ENCODE data around the gene WDCP. TPM values are rescaled to one million over a fixed set of nuclear protein-coding genes. Genes with fewer than 3 reads are reported as not detected.

Gene WDCP
- total and polyA plus RNA-seq, 9 donors, result 7.9 to 11.3 (median 9.9) TPM

- Histone ChIP-seq H3K9me3 (replicated peaks; ENCODE audit: control insufficient read depth, low read depth, low read length) (no peaks in the 10 kb centered on the region), H3K4me1 (ENCODE audit: control insufficient read depth, insufficient read depth, low read length) (peaks cover 8% of the 10 kb centered on the region), H3K4me3 (ENCODE audit: low read length) (no peak overlapping the region), H3K36me3 (ENCODE audit: control insufficient read depth, insufficient read depth, low read length) (peaks cover 42% of the 10 kb centered on the region), H3K27ac (ENCODE audit: low read length) (no peak overlapping the region), H3K27me3 (ENCODE audit: control insufficient read depth, insufficient read depth, low read length) (no peaks in the 10 kb centered on the region)
- WGBS (ENCODE audit: insufficient coverage), result 100% methylated on average over 1 of the region's 4 CpGs
- no peak for DNase-seq
These were observed 25.1 kb upstream of the WDCP start for GRCh38 chr2:24072259-24072658.

- Histone ChIP-seq H3K9me3 (replicated peaks; ENCODE audit: control insufficient read depth, low read depth, low read length) (no peaks in the 10 kb centered on the region), H3K4me1 (ENCODE audit: control insufficient read depth, insufficient read depth, low read length) (no peaks in the 10 kb centered on the region), H3K4me3 (ENCODE audit: low read length) (no peak overlapping the region), H3K27ac (ENCODE audit: low read length) (no peak overlapping the region), H3K36me3 (ENCODE audit: control insufficient read depth, insufficient read depth, low read length) (peaks cover 24% of the 10 kb centered on the region), H3K27me3 (ENCODE audit: control insufficient read depth, insufficient read depth, low read length) (no peaks in the 10 kb centered on the region)
- 57% methylated on average over 1 of the region's 2 CpGs for WGBS (ENCODE audit: insufficient coverage)
- no peak for DNase-seq
These were observed 18.1 kb upstream of the WDCP start for GRCh38 chr2:24065341-24065740.

- DNase-seq, result no peak
- Histone ChIP-seq H3K36me3 (ENCODE audit: control insufficient read depth, insufficient read depth, low read length) (no peaks in the 10 kb centered on the region), H3K4me3 (ENCODE audit: low read length) (no peak overlapping the region), H3K4me1 (ENCODE audit: control insufficient read depth, insufficient read depth, low read length) (no peaks in the 10 kb centered on the region), H3K9me3 (replicated peaks; ENCODE audit: control insufficient read depth, low read depth, low read length) (no peaks in the 10 kb centered on the region), H3K27me3 (ENCODE audit: control insufficient read depth, insufficient read depth, low read length) (no peaks in the 10 kb centered on the region), H3K27ac (ENCODE audit: low read length) (no peak overlapping the region)
- WGBS (ENCODE audit: insufficient coverage), result 70% methylated on average over 3 of the region's 4 CpGs
These were observed 11.5 kb upstream of the WDCP start for GRCh38 chr2:24058564-24059271.

GRCh38 chr2:24055750-24056149 lies 8.6 kb upstream of the WDCP start:
- H3K27ac ChIP-seq (ENCODE audit: low read length), result no peak overlapping the region
- H3K27me3 ChIP-seq (ENCODE audit: control insufficient read depth, insufficient read depth, low read length), result no peaks in the 10 kb centered on the region
- 97% methylated on average over 4 of the region's 6 CpGs for WGBS (ENCODE audit: insufficient coverage)
- H3K4me1 ChIP-seq (ENCODE audit: control insufficient read depth, insufficient read depth, low read length), result no peaks in the 10 kb centered on the region
- no peak overlapping the region for H3K4me3 ChIP-seq (ENCODE audit: low read length)
- H3K9me3 ChIP-seq (replicated peaks; ENCODE audit: control insufficient read depth, low read depth, low read length), result no peaks in the 10 kb centered on the region
- DNase-seq, result no peak
- no peaks in the 10 kb centered on the region for H3K36me3 ChIP-seq (ENCODE audit: control insufficient read depth, insufficient read depth, low read length)

- no peaks in the 10 kb centered on the region for H3K36me3 ChIP-seq (ENCODE audit: control insufficient read depth, insufficient read depth, low read length)
- H3K4me3 ChIP-seq (ENCODE audit: low read length), result no peak overlapping the region
- no peaks in the 10 kb centered on the region for H3K27me3 ChIP-seq (ENCODE audit: control insufficient read depth, insufficient read depth, low read length)
- H3K4me1 ChIP-seq (ENCODE audit: control insufficient read depth, insufficient read depth, low read length), result no peaks in the 10 kb centered on the region
- no peak overlapping the region for H3K27ac ChIP-seq (ENCODE audit: low read length)
- DNase-seq, result no peak
- H3K9me3 ChIP-seq (replicated peaks; ENCODE audit: control insufficient read depth, low read depth, low read length), result no peaks in the 10 kb centered on the region
- whole genome bisulfite sequencing (ENCODE audit: insufficient coverage), result 77% methylated on average over 6 of the region's 8 CpGs
These were observed 7.3 kb upstream of the WDCP start for GRCh38 chr2:24054366-24055010.

GRCh38 chr2:24052951-24053350 lies 5.8 kb upstream of the WDCP start:
- H3K27me3 ChIP-seq (ENCODE audit: control insufficient read depth, insufficient read depth, low read length), result peaks cover 9% of the 10 kb centered on the region
- no peak overlapping the region for H3K4me3 ChIP-seq (ENCODE audit: low read length)
- no peak overlapping the region for H3K27ac ChIP-seq (ENCODE audit: low read length)
- peaks cover 8% of the 10 kb centered on the region for H3K4me1 ChIP-seq (ENCODE audit: control insufficient read depth, insufficient read depth, low read length)
- H3K36me3 ChIP-seq (ENCODE audit: control insufficient read depth, insufficient read depth, low read length), result no peaks in the 10 kb centered on the region
- no peaks in the 10 kb centered on the region for H3K9me3 ChIP-seq (replicated peaks; ENCODE audit: control insufficient read depth, low read depth, low read length)
- WGBS (ENCODE audit: insufficient coverage), result no CpG with 5 or more reads among the region's 1 CpG
- no peak for DNase-seq

GRCh38 chr2:24051833-24052232 lies 4.6 kb upstream of the WDCP start:
- DNase-seq, result no peak
- Histone ChIP-seq H3K27me3 (ENCODE audit: control insufficient read depth, insufficient read depth, low read length) (peaks cover 9% of the 10 kb centered on the region), H3K4me1 (ENCODE audit: control insufficient read depth, insufficient read depth, low read length) (peaks cover 13% of the 10 kb centered on the region), H3K36me3 (ENCODE audit: control insufficient read depth, insufficient read depth, low read length) (no peaks in the 10 kb centered on the region), H3K9me3 (replicated peaks; ENCODE audit: control insufficient read depth, low read depth, low read length) (no peaks in the 10 kb centered on the region), H3K4me3 (ENCODE audit: low read length) (no peak overlapping the region), H3K27ac (ENCODE audit: low read length) (no peak overlapping the region)
- WGBS (ENCODE audit: insufficient coverage), result 85% methylated on average over 6 of the region's 8 CpGs

- no peak overlapping the region for H3K27ac ChIP-seq (ENCODE audit: low read length)
These were observed 3.1 kb upstream of the WDCP start for GRCh38 chr2:24050041-24050979.

GRCh38 chr2:24049485-24050021 lies 2.4 kb upstream of the WDCP start, which contains the start of gene FKBP1B:
Gene FKBP1B (plus strand): TSS chr2:24049741. CDS start chr2:24049850, 109 bp downstream.
- H3K4me3 ChIP-seq (ENCODE audit: low read length), result peak within 1 kb of the TSS; percentile 59
- H3K27me3 ChIP-seq (ENCODE audit: control insufficient read depth, insufficient read depth, low read length), result peaks cover 9% of the 10 kb centered on the region
- H3K27ac ChIP-seq (ENCODE audit: low read length), result no peak within 1 kb of the TSS
- peaks cover 16% of the 10 kb centered on the region for H3K4me1 ChIP-seq (ENCODE audit: control insufficient read depth, insufficient read depth, low read length)
- DNase-seq, result peak; percentile 52
- H3K36me3 ChIP-seq (ENCODE audit: control insufficient read depth, insufficient read depth, low read length), result no peaks in the 10 kb centered on the region
- 0% methylated on average over 44 of the region's 52 CpGs for WGBS (ENCODE audit: insufficient coverage)
- H3K9me3 ChIP-seq (replicated peaks; ENCODE audit: control insufficient read depth, low read depth, low read length), result no peaks in the 10 kb centered on the region

More at GRCh38 chr2:24050041-24050979, 3.1 kb upstream of the WDCP start:
- under 1% methylated on average over 42 of the region's 47 CpGs for WGBS (ENCODE audit: insufficient coverage)
- H3K27me3 ChIP-seq (ENCODE audit: control insufficient read depth, insufficient read depth, low read length), result peaks cover 9% of the 10 kb centered on the region
- H3K4me3 ChIP-seq (ENCODE audit: low read length), result peak overlapping the region; percentile 59
- peaks cover 16% of the 10 kb centered on the region for H3K4me1 ChIP-seq (ENCODE audit: control insufficient read depth, insufficient read depth, low read length)
- no peaks in the 10 kb centered on the region for H3K36me3 ChIP-seq (ENCODE audit: control insufficient read depth, insufficient read depth, low read length)
- peak; percentile 31 for DNase-seq
- no peaks in the 10 kb centered on the region for H3K9me3 ChIP-seq (replicated peaks; ENCODE audit: control insufficient read depth, low read depth, low read length)
